Esophagus squamous epithelium (tissue), 4 donors: ENCODE results near the gene IGDCC3.

Experiments used
- CTCF ChIP-seq, 6 experiments: fragments of 450-650 bp in 4 of 6; fragments of 200-600 bp in 2 of 6; sonication (generic) in 2 of 6; IDR thresholded peaks; one replicate each; pipeline ENCODE4 v1.5.1; 2016 to 2019; ENCODE audit warnings: antibody characterized with exemption in 6 of 6, mild to moderate bottlenecking in 4 of 6, moderate library complexity in 4 of 6
- POLR2A ChIP-seq, 4 donors: fragments of 450-650 bp; IDR thresholded peaks; one replicate each; pipeline ENCODE4 v1.6.1; 2017; ENCODE audit warnings: antibody characterized with exemption in 4 of 4, mild to moderate bottlenecking in 4 of 4, moderate library complexity in 3 of 4

DNA sequence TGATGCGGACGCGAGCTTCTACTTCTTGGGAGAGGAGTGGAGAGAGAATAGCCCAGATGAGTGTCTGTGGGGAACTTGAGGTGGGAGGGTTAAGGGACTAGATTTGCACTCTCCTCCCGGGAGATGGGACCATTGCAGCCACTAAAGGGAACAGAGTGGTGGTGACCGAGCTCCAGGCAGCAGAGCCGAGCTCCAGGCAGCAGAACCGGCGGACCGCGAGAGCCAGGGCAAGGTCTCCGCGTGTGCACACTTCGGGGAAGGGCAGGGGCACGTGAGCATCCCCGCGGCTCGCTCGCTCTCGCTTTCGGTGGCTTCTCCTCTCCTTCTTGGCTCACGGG lies 1.1 kb downstream of the IGDCC3 start:
- no peak for TF ChIP-seq CTCF (IDR thresholded peaks at IDR 0.05)
- TF ChIP-seq POLR2A (IDR thresholded peaks at IDR 0.05), result no peak
